HG03565 (cell line): ENCODE results near the gene PDGFA.

Source experiments
- ATAC-seq: cut with Tn5 transposase; IDR thresholded peaks from one replicate; pipeline ENCODE4 v1.9.1; 2021; ENCODE audit warnings: mild to moderate bottlenecking, moderate library complexity; ENCODE audit not compliant: unreplicated experiment

Gene PDGFA

GRCh38 chr7:491958-492713, 27.5 kb downstream of the PDGFA start:
- ATAC-seq, result no peak

GRCh38 chr7:491292-491957, 28.2 kb downstream of the PDGFA start:
- ATAC-seq, result no peak

DNA sequence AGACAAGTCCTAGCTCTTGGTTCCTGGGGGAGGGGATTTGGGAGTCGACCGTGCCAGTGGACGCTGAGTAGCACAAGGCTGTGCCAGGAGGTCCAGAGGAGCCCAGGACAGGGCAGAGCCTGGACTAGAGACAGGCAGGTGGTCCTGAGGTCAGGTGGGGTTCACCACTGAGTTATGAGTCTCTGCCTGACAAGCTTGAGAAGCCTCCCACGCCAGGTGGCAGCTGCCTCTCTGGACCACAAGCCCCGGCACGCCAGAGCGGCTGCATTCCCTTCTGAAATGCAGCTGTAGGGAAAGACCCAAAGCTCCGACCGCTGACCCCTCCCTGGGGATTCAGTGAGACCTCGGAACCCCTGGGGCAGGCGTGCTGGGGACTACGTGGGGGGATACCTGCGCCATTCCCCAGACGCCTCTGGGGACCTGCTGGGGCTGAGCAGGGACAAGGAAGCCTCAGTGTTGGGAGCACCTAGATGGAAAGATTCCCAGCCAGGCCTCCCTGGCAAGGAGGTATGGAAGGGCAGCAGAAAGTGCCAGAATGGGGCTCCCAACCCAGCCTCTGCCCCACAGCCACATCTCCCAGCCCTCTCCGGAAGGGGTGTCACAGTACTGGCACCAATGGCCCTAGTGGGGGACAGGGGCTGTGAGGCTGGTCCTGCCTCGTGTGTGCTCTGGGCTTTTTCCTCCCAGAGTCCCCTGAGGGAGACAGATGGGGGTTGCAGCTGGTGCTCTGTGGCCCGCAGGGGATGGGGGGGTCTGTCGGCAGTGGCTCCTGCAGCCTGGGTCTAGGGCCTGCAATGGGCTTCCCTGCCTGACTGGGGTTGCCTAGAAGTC, 29.0 kb downstream of the PDGFA start:
- no peak for ATAC-seq

DNA sequence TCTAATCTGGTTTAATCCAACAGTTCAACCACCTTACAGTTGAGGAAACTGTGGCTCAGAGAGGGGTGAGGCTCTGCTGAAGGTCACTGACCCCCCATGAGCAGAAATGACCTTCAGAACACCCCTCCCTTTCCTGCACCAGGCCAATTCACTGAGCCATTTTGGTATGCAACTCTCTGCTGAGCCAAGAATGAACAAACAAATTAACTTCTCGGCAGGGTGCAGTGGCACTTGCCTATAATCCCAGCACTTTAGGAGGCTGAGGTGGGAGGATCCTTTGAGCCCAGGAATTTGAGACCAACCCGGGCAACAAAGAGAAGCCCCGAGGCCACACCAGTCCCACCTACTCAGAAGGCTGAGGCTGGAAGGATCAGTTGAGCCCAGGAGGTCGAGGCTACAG, 29.8 kb downstream of the PDGFA start:
- ATAC-seq, result no peak

DNA sequence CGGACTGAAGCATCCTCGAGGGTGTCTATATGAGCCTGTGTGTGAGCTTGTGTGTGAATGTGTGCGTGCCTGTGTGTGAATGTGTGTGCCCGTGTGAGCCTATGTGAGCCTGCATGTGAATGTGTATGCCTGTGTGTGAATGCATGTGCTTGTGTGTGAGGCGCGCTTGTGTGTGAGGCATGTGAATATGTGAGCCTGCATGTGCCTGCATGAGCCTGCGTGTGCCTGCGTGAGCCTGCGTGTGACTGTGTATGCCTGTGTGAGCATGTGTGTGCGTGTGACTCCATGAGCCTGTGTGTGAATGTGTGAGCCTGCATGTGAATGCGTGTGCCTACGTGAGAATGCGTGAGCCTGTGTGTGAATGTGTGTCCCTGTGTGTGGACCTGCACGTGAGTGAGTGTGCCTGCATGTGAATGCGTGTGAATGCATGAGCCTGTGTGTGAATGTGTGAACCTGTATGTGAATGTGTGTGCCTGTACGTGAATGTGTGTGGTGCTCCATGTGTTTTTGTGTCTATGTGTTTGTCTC, 33.4 kb downstream of the PDGFA start:
- no peak for ATAC-seq

GRCh38 chr7:485188-486081, 34.2 kb downstream of the PDGFA start:
- no peak for ATAC-seq

- ATAC-seq, result no peak
Observed at GRCh38 chr7:484356-485101, 35.1 kb downstream of the PDGFA start.

DNA sequence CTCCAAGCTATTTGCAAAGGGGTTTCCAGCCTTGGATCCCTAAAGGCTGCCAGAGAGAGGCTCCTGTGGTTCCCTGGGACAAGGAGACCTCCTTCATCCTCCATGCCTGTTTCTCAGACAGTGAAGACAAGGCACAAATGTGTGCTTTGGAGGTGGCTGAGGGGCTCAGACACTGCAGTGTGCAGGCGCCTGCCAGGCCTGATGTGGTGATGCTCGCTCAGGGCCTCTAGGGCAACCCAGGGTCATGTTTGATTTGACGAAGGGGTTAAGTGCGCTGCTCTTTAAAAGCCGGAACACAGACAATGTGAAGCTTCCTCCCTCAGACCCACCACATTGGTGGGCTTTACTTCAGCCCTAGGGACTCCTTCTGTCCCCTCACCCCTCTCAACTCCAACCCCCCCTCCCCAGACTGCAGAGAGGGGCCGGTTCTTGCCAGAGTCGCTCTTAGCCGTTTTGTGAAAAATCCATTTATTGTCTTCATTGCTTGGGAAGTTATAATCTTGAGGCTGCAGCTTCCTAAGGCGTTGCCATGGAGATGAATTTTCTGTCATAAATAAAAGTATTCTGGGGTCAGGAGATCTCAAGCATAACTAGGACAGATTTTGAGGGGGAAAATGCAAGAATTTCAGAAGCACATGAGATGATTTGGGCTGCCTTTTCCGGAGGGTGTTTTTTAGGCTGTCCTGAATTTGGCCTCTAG, 35.8 kb downstream of the PDGFA start:
- ATAC-seq, result no peak

DNA sequence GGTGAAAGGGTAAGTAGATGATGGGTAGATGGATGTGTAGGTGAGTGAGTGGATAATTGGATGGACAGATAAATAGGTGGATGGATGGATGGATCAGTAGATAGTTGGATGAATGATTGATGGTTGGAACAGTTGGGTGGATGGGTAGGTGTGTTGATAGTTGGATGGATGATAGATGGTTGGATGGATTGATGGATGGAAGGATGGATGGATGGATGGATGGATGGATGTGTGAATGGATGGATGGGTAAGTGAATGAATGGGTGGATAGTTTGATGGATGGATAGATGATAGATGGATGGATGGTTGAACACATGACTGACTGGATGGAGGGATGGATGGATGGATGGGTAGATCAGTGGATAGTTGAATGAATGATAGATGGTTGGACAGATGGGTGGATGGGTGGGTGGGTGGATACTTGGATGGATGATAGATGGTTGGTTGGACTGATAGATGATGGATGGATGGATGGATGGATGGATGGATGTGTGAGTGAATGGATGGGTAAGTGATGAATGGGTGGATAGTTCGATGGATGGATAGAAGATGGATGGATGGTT, 37.0 kb downstream of the PDGFA start:
- no peak for ATAC-seq

- no peak for ATAC-seq
Observed at GRCh38 chr7:481219-481930, 38.3 kb downstream of the PDGFA start.

GRCh38 chr7:480531-481218, 39.0 kb downstream of the PDGFA start:
- no peak for ATAC-seq

DNA sequence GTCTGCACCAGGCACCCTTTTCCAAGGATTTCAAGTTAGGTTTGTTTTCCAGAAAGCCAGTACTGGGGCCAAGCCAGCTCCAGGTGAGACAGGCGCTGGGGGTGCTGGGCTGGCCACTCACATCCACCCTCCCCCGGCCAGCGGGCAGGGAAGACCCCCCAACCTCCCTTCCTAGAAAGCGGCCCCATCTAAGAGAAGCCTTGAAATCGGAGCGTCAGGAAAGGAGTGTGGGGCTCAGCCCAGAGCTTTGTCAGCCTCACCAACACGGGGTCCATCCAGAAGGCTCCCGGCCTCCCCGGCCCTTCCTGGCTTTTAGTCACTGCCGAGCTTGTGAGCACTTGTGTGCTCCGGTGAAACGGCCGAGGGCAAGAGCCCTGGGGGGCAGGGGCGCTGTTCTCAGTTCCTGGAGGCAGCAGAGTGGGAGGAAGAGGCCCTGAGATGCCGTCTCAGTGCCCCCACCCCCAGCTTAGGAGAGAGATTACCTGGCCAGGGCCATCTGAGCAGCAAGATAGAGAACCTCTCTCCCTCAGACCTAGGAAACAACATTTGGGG, 39.6 kb downstream of the PDGFA start:
- no peak for ATAC-seq

DNA sequence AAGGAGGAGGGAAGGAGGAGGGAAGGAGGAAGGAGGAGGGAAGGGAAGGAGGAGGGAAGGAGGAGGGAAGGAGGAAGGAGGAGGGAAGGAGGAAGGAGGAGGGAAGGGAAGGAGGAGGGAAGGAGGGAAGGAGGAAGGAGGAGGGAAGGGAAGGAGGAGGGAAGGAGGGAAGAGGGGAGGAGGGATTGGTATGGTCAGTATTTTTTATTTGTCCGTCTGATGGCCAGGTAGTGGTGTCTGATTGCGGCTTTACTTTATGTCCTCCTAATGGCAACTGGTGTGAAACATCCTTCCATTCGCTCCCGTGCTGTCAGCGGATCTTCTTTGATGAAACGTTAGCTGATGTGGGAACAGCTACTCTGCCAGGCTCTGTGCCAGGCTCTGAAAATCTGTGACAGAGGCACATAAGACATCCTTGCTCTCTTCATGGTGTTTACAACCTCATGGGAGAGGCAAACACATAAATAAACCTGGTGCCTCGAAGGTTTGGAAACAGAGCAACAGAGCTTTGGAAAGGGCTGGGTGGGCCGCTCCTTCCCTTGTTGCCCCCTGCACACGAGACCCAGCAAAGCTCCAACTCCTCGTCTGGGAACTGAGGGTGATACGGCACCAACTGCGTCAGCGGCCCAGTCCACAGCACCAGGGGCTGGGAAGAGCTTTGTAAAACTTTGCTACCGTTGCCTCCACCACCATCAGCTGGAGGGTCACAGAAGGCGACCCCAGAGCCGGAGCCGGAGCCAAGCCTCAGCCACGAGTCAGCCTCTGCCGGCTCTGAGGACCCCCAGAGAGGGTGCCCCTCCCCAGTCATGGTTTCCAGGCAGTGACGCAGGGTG, 40.3 kb downstream of the PDGFA start:
- no peak for ATAC-seq

DNA sequence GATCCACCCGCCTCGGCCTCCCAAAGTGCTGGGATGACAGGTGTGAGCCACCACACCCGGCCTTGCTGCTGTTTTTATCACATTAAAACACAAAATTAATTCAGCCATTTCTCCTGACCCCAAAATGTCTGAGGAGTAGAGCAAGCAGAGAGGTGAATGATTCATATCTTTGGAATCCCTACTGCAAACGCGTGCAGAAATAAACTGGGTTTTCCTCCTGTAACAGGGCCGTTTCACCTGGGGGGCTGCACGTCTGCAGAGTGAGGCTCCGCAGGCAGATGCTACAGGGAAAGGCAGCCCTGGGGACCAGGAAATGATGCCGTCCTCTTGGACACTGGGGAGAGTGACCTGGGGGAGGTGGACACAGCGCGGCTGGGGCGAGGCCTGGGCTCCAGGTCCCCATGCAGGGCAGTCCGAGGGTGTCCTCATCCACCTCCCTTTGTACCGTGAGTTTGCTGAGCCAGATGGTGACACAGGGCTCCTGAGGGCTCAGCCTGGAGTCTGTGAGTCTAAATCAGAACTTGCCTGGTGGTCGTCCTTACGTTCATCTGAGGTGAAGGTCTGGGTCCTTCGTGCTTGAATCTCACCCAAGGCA, 41.9 kb downstream of the PDGFA start:
- no peak for ATAC-seq

DNA sequence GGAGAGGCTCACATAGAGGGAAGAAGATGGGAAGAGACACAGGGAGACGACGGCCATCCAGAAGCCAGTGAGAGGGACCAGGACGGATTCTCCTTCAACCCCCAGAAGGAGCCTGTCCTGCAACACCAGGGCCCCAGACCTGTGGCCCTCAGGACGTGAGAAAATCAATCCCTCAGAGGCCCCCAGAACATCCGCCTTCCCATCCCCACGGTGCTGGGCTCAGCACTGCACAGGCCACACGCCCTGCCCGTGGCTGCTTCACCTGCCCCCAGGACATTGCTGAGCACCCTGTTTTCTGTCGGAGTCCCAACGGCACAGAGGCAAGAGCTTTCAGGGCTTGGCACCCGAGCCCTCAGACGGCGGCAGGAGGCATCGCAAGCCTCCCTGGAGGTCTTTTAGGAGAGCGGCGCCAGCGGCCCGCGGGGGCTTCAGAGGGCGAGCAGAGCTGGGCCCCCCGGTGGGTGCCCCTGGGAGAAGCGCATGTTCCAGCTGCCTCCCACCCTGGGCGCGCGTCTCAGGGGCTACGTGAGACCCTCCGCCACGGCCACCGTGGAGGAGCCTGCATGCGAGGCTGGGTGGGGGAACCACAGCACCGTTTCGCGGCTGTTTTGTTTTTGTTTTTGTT, 42.8 kb downstream of the PDGFA start:
- ATAC-seq, result no peak
